ENCODE measurements around the gene CDH26.

Gene CDH26

GRCh38 chr20:59992526-59993084 lies 34.4 kb downstream of the CDH26 start:
- Histone ChIP-seq H3K27me3 (ENCODE audit: insufficient read depth, poor library complexity, severe bottlenecking) (no peaks in the 10 kb centered on the region), H3K27ac (replicated peaks) (peak overlapping the region; percentile 25; the same call in 1 of the 2 replicates), H3K4me3 (replicated peaks; ENCODE audit: insufficient read depth, low read length) (no peak overlapping the region)
- TF ChIP-seq POLR2AphosphoS5 (IDR thresholded peaks at IDR 0.05; ENCODE audit: low read depth) (no peak), GABPA (IDR thresholded peaks at IDR 0.05; ENCODE audit: low read depth) (no peak), CTCF (IDR thresholded peaks at IDR 0.05; ENCODE audit: insufficient read depth, low read length) (peak; percentile 49), REST (IDR thresholded peaks at IDR 0.05; ENCODE audit: insufficient replicate concordance, low read depth) (no peak)
- DNase-seq (ENCODE audit: low read depth in 1 of 2, low spot score in 1 of 2): peak; percentile 38 to 63

- no peak overlapping the region for H3K4me3 ChIP-seq (replicated peaks; ENCODE audit: insufficient read depth, low read length)
- no peak for DNase-seq (ENCODE audit: low read depth in 1 of 2, low spot score in 1 of 2)
Measured at GRCh38 chr20:59993736-59994430, 35.7 kb downstream of the CDH26 start.

More at GRCh38 chr20:59993736-59994430, 35.7 kb downstream of the CDH26 start:
- Histone ChIP-seq H3K27me3 (ENCODE audit: insufficient read depth, poor library complexity, severe bottlenecking) (no peaks in the 10 kb centered on the region), H3K27ac (replicated peaks) (peak overlapping the region; percentile 27; the same call in 1 of the 2 replicates)
- TF ChIP-seq GABPA (IDR thresholded peaks at IDR 0.05; ENCODE audit: low read depth) (no peak), POLR2AphosphoS5 (IDR thresholded peaks at IDR 0.05; ENCODE audit: low read depth) (no peak), CTCF (IDR thresholded peaks at IDR 0.05; ENCODE audit: insufficient read depth, low read length) (no peak), REST (IDR thresholded peaks at IDR 0.05; ENCODE audit: insufficient replicate concordance, low read depth) (no peak), SPI1 (IDR thresholded peaks at IDR 0.05; ENCODE audit: borderline replicate concordance, low read depth) (no peak)
